Measurements from ENCODE around the gene PLCXD1. TPM values are rescaled to one million over a fixed set of nuclear protein-coding genes. Genes with fewer than 3 reads are reported as not detected.
"Not testable (repeated sequence)": the region's sequence is repeated elsewhere in the genome, so short reads cannot be mapped to it uniquely, and the experiment has no call there.

Gene PLCXD1
- total and polyA plus RNA-seq, 2 experiments from 2014 or later = 48.7 to 112 TPM

DNA sequence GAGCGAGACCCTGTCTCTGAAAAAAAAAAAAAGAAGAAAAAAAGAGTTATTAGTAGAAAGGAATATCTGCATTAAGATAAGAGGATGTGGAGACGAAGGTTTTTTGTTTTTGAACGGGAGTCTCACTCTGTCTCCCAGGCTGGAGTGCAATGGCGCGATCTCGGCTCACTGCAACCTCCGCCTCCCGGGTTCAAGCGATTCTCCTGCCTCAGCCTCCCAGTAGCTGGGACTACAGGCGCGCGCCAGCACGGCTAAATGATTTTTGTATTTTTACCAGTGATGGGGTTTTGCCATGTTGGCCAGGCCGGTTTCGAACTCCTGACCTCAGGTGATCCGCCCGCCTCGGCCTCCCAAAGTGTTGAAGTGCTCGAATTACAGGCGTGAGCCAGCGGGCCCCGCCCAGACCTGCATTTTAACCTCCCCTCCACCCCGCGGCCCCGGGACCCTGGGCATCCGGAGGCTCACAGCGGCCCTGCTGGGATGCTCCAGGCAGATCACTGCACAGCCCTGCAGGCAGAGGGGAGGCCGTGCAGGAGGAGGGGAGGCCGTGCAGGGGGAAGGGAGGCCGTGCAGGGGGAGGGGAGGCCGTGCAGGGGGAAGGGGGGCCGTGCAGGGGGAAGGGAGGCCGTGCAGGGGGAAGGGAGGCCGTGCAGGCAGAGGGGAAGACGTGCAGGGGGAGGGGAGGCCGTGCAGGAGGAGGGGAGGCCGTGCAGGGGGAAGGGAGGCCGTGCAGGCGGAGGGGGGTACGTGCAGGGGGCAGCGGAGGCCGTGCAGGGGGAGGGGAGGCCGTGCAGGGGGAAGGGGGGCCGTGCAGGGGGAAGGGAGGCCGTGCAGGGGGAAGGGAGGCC is 1.2 kb upstream of the PLCXD1 start:
- Mint-ChIP-seq H3K4me1 (peaks cover 22% of the 10 kb centered on the region), H3K4me3 (peak overlapping the region; percentile 53), H3K9me3 (peaks cover 20% of the 10 kb centered on the region), H3K36me3 (ENCODE audit: low read depth) (peaks cover 45% of the 10 kb centered on the region), H3K27me3 (ENCODE audit: insufficient read depth, low read depth, poor library complexity) (peaks cover 25% of the 10 kb centered on the region), H3K27ac (peak overlapping the region; percentile 88; the same call in 1 of the 2 replicates)
- Histone ChIP-seq H3F3A (replicated peaks; ENCODE audit: low read depth) (peaks cover 33% of the 10 kb centered on the region), H3K4me2 (peak overlapping the region; percentile 69; the same call in 1 of the 2 replicates), H3K79me2 (replicated peaks; ENCODE audit: insufficient read depth) (peaks cover 47% of the 10 kb centered on the region), H3K4me1 (ENCODE audit: insufficient read depth) (peaks cover 10% of the 10 kb centered on the region; the same call in 1 of the 2 replicates), H3K4me3 (peak overlapping the region; percentile 38; the same call in 1 of the 2 replicates), H3K36me3 (ENCODE audit: insufficient read depth) (peaks cover 12% of the 10 kb centered on the region)
- not testable (repeated sequence) for H3K9me2 ChIP-seq (ENCODE audit: insufficient read depth); H2AFZ ChIP-seq; ATAC-seq; H4K20me1 ChIP-seq (replicated peaks; ENCODE audit: insufficient read depth); H3K27me3 ChIP-seq (ENCODE audit: insufficient read depth); H3K27ac ChIP-seq (ENCODE audit: low read depth)
- DNase-seq (ENCODE audit: low spot score) = peak; percentile 55
- TF ChIP-seq POLR2AphosphoS5 (IDR thresholded peaks at IDR 0.05; ENCODE audit: low read depth) = peak; percentile 42; the same call in 1 of the 2 replicates

DNA sequence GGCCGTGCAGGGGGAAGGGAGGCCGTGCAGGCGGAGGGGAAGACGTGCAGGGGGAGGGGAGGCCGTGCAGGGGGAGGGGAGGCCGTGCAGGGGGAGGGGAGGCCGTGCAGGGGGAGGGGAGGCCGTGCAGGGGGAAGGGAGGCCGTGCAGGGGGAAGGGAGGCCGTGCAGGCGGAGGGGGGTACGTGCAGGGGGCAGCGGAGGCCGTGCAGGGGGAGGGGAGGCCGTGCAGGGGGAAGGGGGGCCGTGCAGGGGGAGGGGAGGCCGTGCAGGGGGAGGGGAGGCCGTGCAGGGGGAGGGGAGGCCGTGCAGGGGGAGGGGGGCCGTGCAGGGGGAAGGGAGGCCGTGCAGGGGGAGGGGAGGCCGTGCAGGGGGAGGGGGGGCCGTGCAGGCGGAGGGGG is 459 bp upstream of the PLCXD1 start:
- not testable (repeated sequence) for H3K4me3 ChIP-seq

DNA sequence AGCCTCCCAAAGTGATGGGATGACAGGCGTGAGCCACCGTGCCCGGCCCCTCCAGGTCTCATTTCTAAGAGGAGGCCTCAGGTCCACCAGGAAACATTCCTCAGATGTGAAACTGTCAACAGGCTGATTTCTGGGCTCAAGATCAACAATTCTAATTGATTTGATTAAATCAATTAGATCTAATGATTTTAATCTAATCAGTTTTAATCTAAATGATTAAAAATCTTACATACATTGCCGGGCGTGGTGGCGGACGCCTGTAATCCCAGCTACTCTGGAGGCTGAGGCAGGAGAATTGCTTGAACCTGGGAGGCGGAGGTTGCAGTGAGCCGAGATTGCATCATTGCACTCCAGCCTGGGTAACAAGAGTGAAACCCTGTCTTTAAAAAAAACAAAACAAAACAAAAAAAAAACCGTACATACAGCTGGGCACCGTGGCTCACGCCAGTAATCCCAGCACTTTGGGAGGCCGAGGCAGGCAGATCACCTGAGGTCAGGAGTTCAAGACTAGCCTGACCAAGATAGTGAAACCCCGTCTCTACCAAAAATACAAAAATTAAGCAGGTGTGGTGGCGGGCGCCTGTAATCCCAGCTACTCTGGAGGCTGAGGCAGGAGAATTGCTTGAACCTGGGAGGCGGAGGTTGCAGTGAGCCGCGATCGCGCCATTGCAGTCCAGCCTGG is 960 bp downstream of the PLCXD1 start:
- peak overlapping the region; percentile 99 for H3K27ac ChIP-seq (ENCODE audit: low read depth)

More for the DNA sequence above, 459 bp upstream of the PLCXD1 start:
- Mint-ChIP-seq H3K4me1 (peaks cover 26% of the 10 kb centered on the region), H3K9me3 (peaks cover 20% of the 10 kb centered on the region), H3K36me3 (ENCODE audit: low read depth) (peaks cover 52% of the 10 kb centered on the region), H3K27me3 (ENCODE audit: insufficient read depth, low read depth, poor library complexity) (peaks cover 25% of the 10 kb centered on the region)
- ATAC-seq; H3K4me3 Mint-ChIP-seq; H2AFZ ChIP-seq; H3K9me2 ChIP-seq (ENCODE audit: insufficient read depth); H3K27ac Mint-ChIP-seq; DNase-seq (ENCODE audit: low spot score); H3K27me3 ChIP-seq (ENCODE audit: insufficient read depth); H3K27ac ChIP-seq (ENCODE audit: low read depth); H3K4me2 ChIP-seq: not testable (repeated sequence)
- Histone ChIP-seq H3K79me2 (replicated peaks; ENCODE audit: insufficient read depth) (peaks cover 54% of the 10 kb centered on the region), H3F3A (replicated peaks; ENCODE audit: low read depth) (peaks cover 40% of the 10 kb centered on the region), H4K20me1 (replicated peaks; ENCODE audit: insufficient read depth) (peaks cover 13% of the 10 kb centered on the region), H3K36me3 (ENCODE audit: insufficient read depth) (peaks cover 20% of the 10 kb centered on the region), H3K4me1 (ENCODE audit: insufficient read depth) (peaks cover 10% of the 10 kb centered on the region; the same call in 1 of the 2 replicates)

More for the DNA sequence above, 960 bp downstream of the PLCXD1 start:
- not testable (repeated sequence) for H3K27me3 ChIP-seq (ENCODE audit: insufficient read depth); H3K9me2 ChIP-seq (ENCODE audit: insufficient read depth); ATAC-seq; H2AFZ ChIP-seq; DNase-seq (ENCODE audit: low spot score)
- Histone ChIP-seq H3K4me1 (ENCODE audit: insufficient read depth) (peaks cover 10% of the 10 kb centered on the region; the same call in 1 of the 2 replicates), H3F3A (replicated peaks; ENCODE audit: low read depth) (peaks cover 42% of the 10 kb centered on the region), H4K20me1 (replicated peaks; ENCODE audit: insufficient read depth) (peaks cover 23% of the 10 kb centered on the region), H3K4me3 (peak overlapping the region; percentile 94), H3K79me2 (replicated peaks; ENCODE audit: insufficient read depth) (peaks cover 68% of the 10 kb centered on the region), H3K36me3 (ENCODE audit: insufficient read depth) (peaks cover 31% of the 10 kb centered on the region), H3K4me2 (peak overlapping the region; percentile 81)
- Mint-ChIP-seq H3K36me3 (ENCODE audit: low read depth) (peaks cover 65% of the 10 kb centered on the region), H3K9me3 (peaks cover 20% of the 10 kb centered on the region), H3K27me3 (ENCODE audit: insufficient read depth, low read depth, poor library complexity) (peaks cover 27% of the 10 kb centered on the region), H3K4me1 (peaks cover 33% of the 10 kb centered on the region), H3K4me3 (peak overlapping the region; percentile 92), H3K27ac (peak overlapping the region; percentile 97)
